GM23338 (cell line): ENCODE measurements around the gene DST. TPM values are rescaled to one million over a fixed set of nuclear protein-coding genes. Genes with fewer than 3 reads are reported as not detected.
A peak's percentile ranks its signal among the peaks of the same experiment; 100 is the strongest.

Source experiments
- ATAC-seq: fragments of 200-7000 bp; cut with Tn5 transposase; 3 replicates; pipeline ENCODE4 v1.9.1; 2020
- DNase-seq: peaks from one replicate; pipeline ENCODE4 v3.0.0-alpha.2; 2015; ENCODE audit warnings: low spot score
- H2AFZ ChIP-seq: fragments of 200-600 bp; sonication (generic); 2 replicates; pipeline ENCODE4 v1.8.0; 2016; ENCODE audit warnings: antibody characterized with exemption, mild to moderate bottlenecking, moderate library complexity
- H3F3A ChIP-seq: fragments of 200-600 bp; sonication (generic); replicated peaks from 2 replicates; pipeline ENCODE4 v1.8.0; 2017; ENCODE audit warnings: antibody characterized with exemption, mixed run types, low read depth
- H3K27ac ChIP-seq: fragments of 200-600 bp; sonication (generic); 2 replicates; pipeline ENCODE4 v1.6.1; 2016; ENCODE audit warnings: low read depth
- H3K27me3 ChIP-seq: fragments of 200-600 bp; sonication (generic); 2 replicates; pipeline ENCODE4 v1.8.0; 2016; ENCODE audit warnings: mild to moderate bottlenecking, mixed run types, moderate library complexity; ENCODE audit not compliant: insufficient read depth
- H3K36me3 ChIP-seq: fragments of 200-600 bp; sonication (generic); 2 replicates; pipeline ENCODE4 v1.8.0; 2016; ENCODE audit warnings: mild to moderate bottlenecking; ENCODE audit not compliant: insufficient read depth
- H3K4me1 ChIP-seq: fragments of 200-600 bp; sonication (generic); 2 replicates; pipeline ENCODE4 v1.8.0; 2016; ENCODE audit warnings: mild to moderate bottlenecking, moderate library complexity; ENCODE audit not compliant: insufficient read depth
- H3K4me2 ChIP-seq: fragments of 200-600 bp; sonication (generic); 2 replicates; pipeline ENCODE4 v1.7.1; 2017; ENCODE audit warnings: mixed run types
- H3K4me3 ChIP-seq: fragments of 200-600 bp; sonication (generic); 2 replicates; pipeline ENCODE4 v1.6.1; 2016; ENCODE audit warnings: mixed run types
- H3K79me2 ChIP-seq: fragments of 200-600 bp; sonication (generic); replicated peaks from 2 replicates; pipeline ENCODE4 v1.8.0; 2017; ENCODE audit warnings: mild to moderate bottlenecking; ENCODE audit not compliant: insufficient read depth
- H3K9me2 ChIP-seq: fragments of 200-600 bp; sonication (generic); 2 replicates; pipeline ENCODE4 v1.8.0; 2017; ENCODE audit not compliant: insufficient read depth
- H4K20me1 ChIP-seq: fragments of 200-600 bp; sonication (generic); replicated peaks from 2 replicates; pipeline ENCODE4 v1.8.0; 2017; ENCODE audit warnings: mild to moderate bottlenecking; ENCODE audit not compliant: insufficient read depth
- H3K27ac Mint-ChIP-seq: 2 replicates; pipeline ENCODE4 v1.8.0; 2020; ENCODE audit warnings: inconsistent platforms, mild to moderate bottlenecking, moderate library complexity, mixed read lengths
- H3K27me3 Mint-ChIP-seq: 3 replicates; pipeline ENCODE4 v1.8.0; 2022; ENCODE audit warnings: low read depth, mild to moderate bottlenecking, moderate library complexity, mixed read lengths, inconsistent platforms; ENCODE audit not compliant: insufficient read depth, poor library complexity
- H3K36me3 Mint-ChIP-seq: 3 replicates; pipeline ENCODE4 v1.8.0; 2021; ENCODE audit warnings: low read depth, mild to moderate bottlenecking, inconsistent platforms, moderate library complexity, mixed read lengths
- H3K4me1 Mint-ChIP-seq: 3 replicates; pipeline ENCODE4 v1.8.0; 2020; ENCODE audit warnings: mild to moderate bottlenecking, inconsistent platforms, mixed read lengths
- H3K4me3 Mint-ChIP-seq: 3 replicates; pipeline ENCODE4 v1.8.0; 2021; ENCODE audit warnings: moderate library complexity, mild to moderate bottlenecking, inconsistent platforms, mixed read lengths
- H3K9me3 Mint-ChIP-seq: 3 replicates; pipeline ENCODE4 v1.8.0; 2020; ENCODE audit warnings: moderate library complexity, mild to moderate bottlenecking, inconsistent platforms, mixed read lengths
- CREB1 ChIP-seq: fragments of 250-450 bp; sonication (Bioruptor Pico); IDR thresholded peaks from 2 replicates; pipeline ENCODE4 v1.5.0; 2020; ENCODE audit warnings: low read depth, mild to moderate bottlenecking, moderate library complexity
- ETS1 ChIP-seq: IDR thresholded peaks from 2 replicates; pipeline ENCODE4 v1.6.1; 2016; ENCODE audit warnings: antibody characterized with exemption
- EZH2 ChIP-seq: fragments of 200-600 bp; sonication (generic); IDR thresholded peaks from one replicate; pipeline ENCODE4 v1.8.0; 2017; ENCODE audit warnings: antibody characterized with exemption, mild to moderate bottlenecking, low read depth; ENCODE audit not compliant: unreplicated experiment
- EZH2phosphoT487 ChIP-seq: fragments of 200-600 bp; sonication (generic); IDR thresholded peaks from one replicate; pipeline ENCODE4 v1.8.1; 2018; ENCODE audit warnings: antibody characterized with exemption; ENCODE audit not compliant: unreplicated experiment
- JUNB ChIP-seq: IDR thresholded peaks from one replicate; pipeline ENCODE4 v1.6.1; 2016; ENCODE audit warnings: antibody characterized with exemption; ENCODE audit not compliant: unreplicated experiment
- NANOG ChIP-seq: IDR thresholded peaks from 2 replicates; pipeline ENCODE4 v1.6.1; 2016; ENCODE audit warnings: antibody characterized with exemption, borderline replicate concordance
- POLR2AphosphoS5 ChIP-seq: IDR thresholded peaks from 2 replicates; pipeline ENCODE4 v1.6.1; 2016; ENCODE audit warnings: antibody characterized with exemption, low read depth
- STAT1 ChIP-seq: IDR thresholded peaks from one replicate; pipeline ENCODE4 v1.6.1; 2016; ENCODE audit warnings: antibody characterized with exemption; ENCODE audit not compliant: unreplicated experiment
- ZNF114 ChIP-seq: fragments of 250-450 bp; sonication (Bioruptor Pico); IDR thresholded peaks from 2 replicates; pipeline ENCODE4 v1.5.0; 2020; ENCODE audit warnings: mild to moderate bottlenecking, moderate library complexity
- ZNF331 ChIP-seq: fragments of 250-450 bp; sonication (Bioruptor Pico); IDR thresholded peaks from 2 replicates; pipeline ENCODE4 v1.5.0; 2020; ENCODE audit warnings: low read depth, mild to moderate bottlenecking, moderate library complexity
- ZNF462 ChIP-seq: fragments of 250-450 bp; sonication (Bioruptor Pico); IDR thresholded peaks from 2 replicates; pipeline ENCODE4 v1.5.0; 2020; ENCODE audit warnings: mild to moderate bottlenecking, moderate library complexity
- polyA plus RNA-seq: library from polyadenylated mRNA; unstranded; fragments of >200 nt; fragmentation: Nextera tagmentation; extraction: Ambion mirVana; gene quantifications from 2 replicates; pipeline ENCODE4 v1.2.1, GENCODE V29; 2016
- total RNA-seq: library from RNA; depleted of rRNA; stranded (reverse); fragments of >200 nt; shearing (Covaris generic); gene quantifications from 2 replicates; pipeline ENCODE4 v1.2.3, GENCODE V29; 2014

Gene DST
- total and polyA plus RNA-seq, 2 experiments from 2014 or later: 88.7 to 188 TPM

GRCh38 chr6:56537223-56537770 is 105.4 kb downstream of the DST start (continued):
- TF ChIP-seq ETS1 (no peak), CREB1 (no peak)

GRCh38 chr6:56536536-56536935 is 106.2 kb downstream of the DST start:
- H2AFZ ChIP-seq: no peak overlapping the region
- peaks cover 37% of the 10 kb centered on the region for H3K79me2 ChIP-seq

GRCh38 chr6:56535626-56536025 is 107.1 kb downstream of the DST start:
- peaks cover 8% of the 10 kb centered on the region; the same call in 1 of the 3 replicates for H3K36me3 Mint-ChIP-seq
- no peaks in the 10 kb centered on the region for H3K9me3 Mint-ChIP-seq
- peak overlapping the region; percentile 44; the same call in 1 of the 2 replicates for H3K4me2 ChIP-seq
- H3K9me2 ChIP-seq: no peaks in the 10 kb centered on the region
- no peak overlapping the region for H2AFZ ChIP-seq
- peaks cover 27% of the 10 kb centered on the region for H3K4me1 ChIP-seq
- H3K36me3 ChIP-seq: no peaks in the 10 kb centered on the region
- no peak overlapping the region for H3K4me3 ChIP-seq
- H3K4me3 Mint-ChIP-seq: no peak overlapping the region
- H3F3A ChIP-seq: no peaks in the 10 kb centered on the region
- H3K79me2 ChIP-seq: peaks cover 28% of the 10 kb centered on the region
- H3K27ac ChIP-seq: no peak overlapping the region
- ATAC-seq: no peak
- no peaks in the 10 kb centered on the region for H4K20me1 ChIP-seq
- no peak for DNase-seq
- H3K27me3 Mint-ChIP-seq: no peaks in the 10 kb centered on the region
- H3K4me1 Mint-ChIP-seq: peaks cover 30% of the 10 kb centered on the region
- H3K27me3 ChIP-seq: no peaks in the 10 kb centered on the region
- TF ChIP-seq JUNB: no peak
- TF ChIP-seq EZH2phosphoT487: no peak
- no peak for TF ChIP-seq ZNF462 (CRISPR knock-in tag)
- TF ChIP-seq ZNF331 (CRISPR knock-in tag): no peak
- TF ChIP-seq ZNF114: no peak
- TF ChIP-seq STAT1: no peak
- no peak for TF ChIP-seq CREB1
- no peak for TF ChIP-seq NANOG
- no peak for TF ChIP-seq EZH2
- no peak for TF ChIP-seq POLR2AphosphoS5
- no peak overlapping the region for H3K27ac Mint-ChIP-seq

More at GRCh38 chr6:56536536-56536935, 106.2 kb downstream of the DST start:
- Histone ChIP-seq H3K9me2 (no peaks in the 10 kb centered on the region), H3K27ac (no peak overlapping the region), H3K4me1 (peaks cover 36% of the 10 kb centered on the region), H3K27me3 (no peaks in the 10 kb centered on the region), H3K4me2 (no peak overlapping the region), H3K36me3 (no peaks in the 10 kb centered on the region), H4K20me1 (no peaks in the 10 kb centered on the region), H3F3A (no peaks in the 10 kb centered on the region), H3K4me3 (no peak overlapping the region)
- ATAC-seq (no peak), DNase-seq (no peak)
- H3K27me3 Mint-ChIP-seq: no peaks in the 10 kb centered on the region
- H3K27ac Mint-ChIP-seq: no peak overlapping the region
- H3K4me3 Mint-ChIP-seq: no peak overlapping the region
- H3K9me3 Mint-ChIP-seq: no peaks in the 10 kb centered on the region
- H3K36me3 Mint-ChIP-seq: peaks cover 8% of the 10 kb centered on the region; the same call in 1 of the 3 replicates
- H3K4me1 Mint-ChIP-seq: peaks cover 30% of the 10 kb centered on the region
- TF ChIP-seq JUNB (no peak), EZH2phosphoT487 (no peak), EZH2 (no peak)
